Glutamatergic neuron (in vitro differentiated cells): ENCODE measurements around the gene SMCO3. TPM values are rescaled to one million over a fixed set of nuclear protein-coding genes. Genes with fewer than 3 reads are reported as not detected.

Source experiments
- DNase-seq: peaks from one replicate; pipeline ENCODE4 v3.0.0; 2022
- H3K27ac Mint-ChIP-seq: one replicate; pipeline ENCODE4 v1.8.0; 2020; ENCODE audit warnings: mild to moderate bottlenecking, mixed read lengths, inconsistent platforms; ENCODE audit not compliant: unreplicated experiment
- H3K27me3 Mint-ChIP-seq: one replicate; pipeline ENCODE4 v1.8.0; 2020; ENCODE audit warnings: mild to moderate bottlenecking, moderate library complexity, mixed read lengths, inconsistent platforms; ENCODE audit not compliant: unreplicated experiment
- H3K36me3 Mint-ChIP-seq: one replicate; pipeline ENCODE4 v1.8.0; 2020; ENCODE audit warnings: mild to moderate bottlenecking, mixed read lengths, inconsistent platforms; ENCODE audit not compliant: unreplicated experiment
- H3K4me1 Mint-ChIP-seq: one replicate; pipeline ENCODE4 v1.8.0; 2020; ENCODE audit warnings: mild to moderate bottlenecking, low read depth, mixed read lengths, inconsistent platforms; ENCODE audit not compliant: unreplicated experiment
- H3K4me3 Mint-ChIP-seq: one replicate; pipeline ENCODE4 v1.8.0; 2020; ENCODE audit warnings: mild to moderate bottlenecking, mixed read lengths, inconsistent platforms; ENCODE audit not compliant: unreplicated experiment
- H3K9me3 Mint-ChIP-seq: one replicate; pipeline ENCODE4 v1.8.0; 2020; ENCODE audit warnings: mild to moderate bottlenecking, moderate library complexity, mixed read lengths, inconsistent platforms; ENCODE audit not compliant: unreplicated experiment
- total RNA-seq: library from RNA; stranded (reverse); fragmentation: NEBNext Ultra II Directional; extraction: Animal tissue kit (Norgen Biotek cat#: 25700); gene quantifications from one replicate; pipeline ENCODE4 v1.2.1, GENCODE V29; 2021; ENCODE audit not compliant: unreplicated experiment
- TF ChIP-seq, protein P1 (sequence below): fragments of 200-600 bp; sonication (generic); IDR thresholded peaks from one replicate; pipeline ENCODE4 v1.5.0; 2021; ENCODE audit not compliant: partially characterized antibody, unreplicated experiment

Gene SMCO3
- total RNA-seq, 1 donor from 2014 or later: not detected

DNA sequence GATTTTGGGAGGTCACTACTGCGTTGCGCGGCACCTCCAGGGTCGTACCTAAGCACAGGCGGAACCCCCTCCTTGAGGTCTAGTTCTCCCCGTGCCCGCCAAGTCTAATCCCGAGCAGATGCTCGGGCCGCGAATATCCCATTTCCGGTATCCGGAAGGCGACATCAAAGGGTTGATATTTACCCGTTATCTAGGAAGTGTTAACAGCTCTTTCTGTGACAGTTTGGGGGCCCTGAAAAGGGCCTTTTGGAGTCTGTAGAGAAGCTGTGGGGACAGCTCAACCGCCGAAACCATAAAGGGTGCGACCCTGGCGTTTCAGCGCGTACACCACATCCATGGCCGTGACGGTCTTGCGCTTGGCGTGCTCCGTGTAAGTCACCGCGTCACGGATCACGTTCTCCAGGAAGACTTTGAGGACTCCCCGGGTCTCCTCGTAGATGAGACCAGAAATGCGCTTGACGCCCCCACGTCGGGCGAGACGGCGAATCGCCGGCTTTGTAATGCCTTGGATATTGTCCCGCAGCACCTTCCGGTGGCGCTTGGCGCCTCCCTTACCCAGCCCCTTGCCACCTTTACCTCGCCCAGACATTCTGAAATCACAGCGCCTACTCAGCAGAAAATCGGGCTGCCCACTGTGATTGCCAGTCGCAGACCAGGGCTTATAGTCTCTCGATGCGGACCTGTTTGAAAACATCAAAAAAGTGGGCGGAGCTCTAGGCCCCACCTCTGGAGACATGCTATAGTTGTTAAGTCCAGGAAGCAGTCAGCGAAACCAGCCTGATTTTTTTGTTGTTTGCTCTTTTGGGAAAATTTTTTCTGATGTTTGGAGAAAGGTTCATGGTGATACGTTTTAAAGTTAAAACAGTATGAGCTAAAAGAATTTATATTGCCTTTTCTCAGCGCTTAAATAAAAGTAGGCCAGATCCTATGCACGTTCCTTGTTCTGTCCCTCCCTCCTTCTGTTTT, 43.2 kb downstream of the SMCO3 start:
- peak; percentile 78 for DNase-seq
- Mint-ChIP-seq H3K4me1 (no peaks in the 10 kb centered on the region), H3K27ac (peak overlapping the region; percentile 86), H3K4me3 (peak overlapping the region; percentile 97), H3K9me3 (peaks cover 21% of the 10 kb centered on the region), H3K36me3 (no peaks in the 10 kb centered on the region), H3K27me3 (peaks cover 10% of the 10 kb centered on the region)
- TF ChIP-seq, protein P1, sequence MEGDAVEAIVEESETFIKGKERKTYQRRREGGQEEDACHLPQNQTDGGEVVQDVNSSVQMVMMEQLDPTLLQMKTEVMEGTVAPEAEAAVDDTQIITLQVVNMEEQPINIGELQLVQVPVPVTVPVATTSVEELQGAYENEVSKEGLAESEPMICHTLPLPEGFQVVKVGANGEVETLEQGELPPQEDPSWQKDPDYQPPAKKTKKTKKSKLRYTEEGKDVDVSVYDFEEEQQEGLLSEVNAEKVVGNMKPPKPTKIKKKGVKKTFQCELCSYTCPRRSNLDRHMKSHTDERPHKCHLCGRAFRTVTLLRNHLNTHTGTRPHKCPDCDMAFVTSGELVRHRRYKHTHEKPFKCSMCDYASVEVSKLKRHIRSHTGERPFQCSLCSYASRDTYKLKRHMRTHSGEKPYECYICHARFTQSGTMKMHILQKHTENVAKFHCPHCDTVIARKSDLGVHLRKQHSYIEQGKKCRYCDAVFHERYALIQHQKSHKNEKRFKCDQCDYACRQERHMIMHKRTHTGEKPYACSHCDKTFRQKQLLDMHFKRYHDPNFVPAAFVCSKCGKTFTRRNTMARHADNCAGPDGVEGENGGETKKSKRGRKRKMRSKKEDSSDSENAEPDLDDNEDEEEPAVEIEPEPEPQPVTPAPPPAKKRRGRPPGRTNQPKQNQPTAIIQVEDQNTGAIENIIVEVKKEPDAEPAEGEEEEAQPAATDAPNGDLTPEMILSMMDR: no peak

DNA sequence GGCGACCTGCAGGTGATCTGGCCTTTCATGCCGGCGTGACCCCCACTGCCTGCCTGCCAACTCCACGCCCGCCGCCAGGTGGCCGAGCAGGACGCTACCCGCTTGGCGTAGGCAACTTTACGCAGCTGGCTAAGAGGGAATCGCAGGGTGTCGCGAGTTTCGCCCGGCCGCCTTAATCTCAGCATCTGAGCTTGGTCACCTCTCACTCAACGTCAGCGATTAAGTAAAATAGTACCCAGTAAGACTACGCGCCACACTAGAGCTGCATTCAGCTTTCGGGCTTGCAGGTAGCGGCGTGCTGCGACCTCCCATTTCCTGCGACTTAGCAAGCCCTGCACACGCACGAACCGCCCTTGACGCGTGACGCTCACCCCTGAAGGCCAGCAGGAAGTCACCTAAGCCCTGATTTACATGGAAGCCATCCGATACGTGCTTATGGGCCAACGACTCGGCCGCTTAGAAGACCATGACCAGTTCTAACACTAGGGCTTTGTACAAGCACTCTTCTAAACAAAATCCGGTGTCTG, 44.0 kb downstream of the SMCO3 start:
- H3K36me3 Mint-ChIP-seq: no peaks in the 10 kb centered on the region
- DNase-seq: peak; percentile 86
- H3K4me3 Mint-ChIP-seq: peak overlapping the region; percentile 97
- H3K9me3 Mint-ChIP-seq: peaks cover 19% of the 10 kb centered on the region
- H3K27me3 Mint-ChIP-seq: peaks cover 10% of the 10 kb centered on the region
- peak overlapping the region; percentile 86 for H3K27ac Mint-ChIP-seq
- no peaks in the 10 kb centered on the region for H3K4me1 Mint-ChIP-seq
- TF ChIP-seq, protein P1: peak; percentile 81

GRCh38 chr12:14769466-14769968, 44.5 kb downstream of the SMCO3 start:
- Mint-ChIP-seq H3K27ac (peak overlapping the region; percentile 86), H3K36me3 (no peaks in the 10 kb centered on the region), H3K4me1 (no peaks in the 10 kb centered on the region), H3K4me3 (peak overlapping the region; percentile 97), H3K9me3 (peaks cover 17% of the 10 kb centered on the region), H3K27me3 (peaks cover 9% of the 10 kb centered on the region)
- peak; percentile 66 for DNase-seq
- TF ChIP-seq, protein P1: no peak

DNA sequence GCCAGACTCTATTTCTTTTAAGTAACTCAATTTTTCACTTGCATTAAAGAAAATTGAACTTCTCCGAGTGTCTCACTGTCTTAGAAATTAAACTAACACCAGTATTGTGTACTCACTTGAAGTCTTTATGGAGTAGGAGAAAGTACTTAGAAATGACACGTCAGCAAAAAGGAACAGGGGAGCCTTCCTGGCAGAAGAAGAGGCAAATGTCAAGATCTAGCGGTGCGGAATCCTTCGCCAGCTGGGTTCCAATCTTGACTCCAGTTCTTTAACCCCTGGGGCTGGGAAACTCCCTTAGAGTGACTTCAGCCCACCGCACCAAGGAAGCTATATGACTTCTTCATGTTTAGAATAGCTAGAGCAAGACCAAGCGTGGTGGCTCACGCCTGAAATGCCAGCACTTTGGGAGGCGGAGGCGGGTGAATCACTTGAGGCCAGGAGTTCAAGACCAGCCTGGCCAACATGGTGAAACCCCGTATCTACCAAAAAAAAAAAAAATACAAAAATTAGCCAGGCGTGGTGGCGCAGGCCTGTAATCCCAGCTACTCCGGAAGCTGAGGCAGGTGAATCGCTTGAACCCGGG, 45.1 kb downstream of the SMCO3 start:
- Mint-ChIP-seq H3K9me3 (peaks cover 17% of the 10 kb centered on the region), H3K27me3 (peaks cover 4% of the 10 kb centered on the region), H3K27ac (no peak overlapping the region), H3K4me3 (peak overlapping the region; percentile 97), H3K4me1 (no peaks in the 10 kb centered on the region), H3K36me3 (no peaks in the 10 kb centered on the region)
- TF ChIP-seq, protein P1: no peak
- DNase-seq: no peak

GRCh38 chr12:14767617-14768016, 46.4 kb downstream of the SMCO3 start:
- Mint-ChIP-seq H3K9me3 (peaks cover 17% of the 10 kb centered on the region), H3K27ac (no peak overlapping the region), H3K4me3 (no peak overlapping the region), H3K27me3 (peaks cover 4% of the 10 kb centered on the region), H3K4me1 (no peaks in the 10 kb centered on the region), H3K36me3 (no peaks in the 10 kb centered on the region)
- no peak for DNase-seq
- TF ChIP-seq, protein P1: no peak
